ENCODE data around the gene PSG1. TPM values are rescaled to one million over a fixed set of nuclear protein-coding genes. Genes with fewer than 3 reads are reported as not detected.
"Not testable (repeated sequence)": the region's sequence is repeated elsewhere in the genome, so short reads cannot be mapped to it uniquely, and the experiment has no call there.

The PSG1 gene
- polyA plus RNA-seq (ENCODE audit: insufficient read length in 4 of 4): under 1 TPM in 1 of 4 donors, not detected in 3; 0.08 TPM

- DNase-seq (ENCODE audit: low read depth in 4 of 4, low spot score in 2 of 4): no peak
These were observed at the start of gene PSG1 for GRCh38 chr19:42879613-42880012. PSG1 (minus strand) TSS chr19:42879713; CDS start chr19:42879581, 132 bp downstream.

GRCh38 chr19:42928896-42929295 lies 49.4 kb upstream of the PSG1 start:
- DNase-seq (ENCODE audit: low read depth in 4 of 4, low spot score in 2 of 4): no peak

- no peak for DNase-seq (ENCODE audit: low read depth in 4 of 4, low spot score in 2 of 4)
These were observed 47.3 kb upstream of the PSG1 start for GRCh38 chr19:42926781-42927180.

- DNase-seq (ENCODE audit: low read depth in 4 of 4, low spot score in 2 of 4): not testable (repeated sequence)
These were observed 43.6 kb upstream of the PSG1 start for GRCh38 chr19:42923106-42923505.

GRCh38 chr19:42920971-42921370 lies 41.5 kb upstream of the PSG1 start:
- DNase-seq (ENCODE audit: low read depth in 4 of 4, low spot score in 2 of 4): not testable (repeated sequence)

GRCh38 chr19:42919757-42920079 lies 40.2 kb upstream of the PSG1 start:
- DNase-seq (ENCODE audit: low read depth in 4 of 4, low spot score in 2 of 4): no peak

- DNase-seq (ENCODE audit: low read depth in 4 of 4, low spot score in 2 of 4): not testable (repeated sequence)
These were observed 39.7 kb upstream of the PSG1 start for GRCh38 chr19:42919070-42919756.

- DNase-seq (ENCODE audit: low read depth in 4 of 4, low spot score in 2 of 4): not testable (repeated sequence)
These were observed 39.0 kb upstream of the PSG1 start for GRCh38 chr19:42918377-42919069.

GRCh38 chr19:42917634-42918033 lies 38.1 kb upstream of the PSG1 start, which contains the start of gene PSG6:
PSG6 (minus strand) TSS chr19:42917894; CDS start chr19:42917792, 102 bp downstream.
- not testable (repeated sequence) for DNase-seq (ENCODE audit: low read depth in 4 of 4, low spot score in 2 of 4)

- DNase-seq (ENCODE audit: low read depth in 4 of 4, low spot score in 2 of 4): not testable (repeated sequence)
These were observed 37.4 kb upstream of the PSG1 start for GRCh38 chr19:42916931-42917330.

GRCh38 chr19:42913516-42913915 lies 34.0 kb upstream of the PSG1 start:
- not testable (repeated sequence) for DNase-seq (ENCODE audit: low read depth in 4 of 4, low spot score in 2 of 4)

- DNase-seq (ENCODE audit: low read depth in 4 of 4, low spot score in 2 of 4): not testable (repeated sequence)
These were observed 33.4 kb upstream of the PSG1 start for GRCh38 chr19:42912941-42913340.

- not testable (repeated sequence) for DNase-seq (ENCODE audit: low read depth in 4 of 4, low spot score in 2 of 4)
These were observed 32.2 kb upstream of the PSG1 start for GRCh38 chr19:42911731-42912130.

- DNase-seq (ENCODE audit: low read depth in 4 of 4, low spot score in 2 of 4): not testable (repeated sequence)
These were observed 26.6 kb upstream of the PSG1 start for GRCh38 chr19:42906162-42906561.

- not testable (repeated sequence) for DNase-seq (ENCODE audit: low read depth in 4 of 4, low spot score in 2 of 4)
These were observed 21.0 kb upstream of the PSG1 start for GRCh38 chr19:42900561-42900960.

- DNase-seq (ENCODE audit: low read depth in 4 of 4, low spot score in 2 of 4): not testable (repeated sequence)
These were observed 20.2 kb upstream of the PSG1 start for GRCh38 chr19:42899674-42900073.

- DNase-seq (ENCODE audit: low read depth in 4 of 4, low spot score in 2 of 4): not testable (repeated sequence)
These were observed 19.6 kb upstream of the PSG1 start for GRCh38 chr19:42899110-42899509.

GRCh38 chr19:42898656-42899055 lies 19.1 kb upstream of the PSG1 start:
- DNase-seq (ENCODE audit: low read depth in 4 of 4, low spot score in 2 of 4): not testable (repeated sequence)

GRCh38 chr19:42897729-42898128 lies 18.2 kb upstream of the PSG1 start:
- not testable (repeated sequence) for DNase-seq (ENCODE audit: low read depth in 4 of 4, low spot score in 2 of 4)

- not testable (repeated sequence) for DNase-seq (ENCODE audit: low read depth in 4 of 4, low spot score in 2 of 4)
These were observed 10.9 kb upstream of the PSG1 start for GRCh38 chr19:42890446-42890845.

GRCh38 chr19:42887876-42888445 lies 8.4 kb upstream of the PSG1 start:
- not testable (repeated sequence) for DNase-seq (ENCODE audit: low read depth in 4 of 4, low spot score in 2 of 4)

Measured in left renal cortex interstitium (tissue), 4 donors.